Putamen (tissue), 1 donor: ENCODE results near the gene OR10X1.

Experiments
- DNase-seq: peaks from one replicate; pipeline ENCODE4 v3.0.0-alpha.2; 2016; ENCODE audit warnings: low spot score

Gene OR10X1, protein sequence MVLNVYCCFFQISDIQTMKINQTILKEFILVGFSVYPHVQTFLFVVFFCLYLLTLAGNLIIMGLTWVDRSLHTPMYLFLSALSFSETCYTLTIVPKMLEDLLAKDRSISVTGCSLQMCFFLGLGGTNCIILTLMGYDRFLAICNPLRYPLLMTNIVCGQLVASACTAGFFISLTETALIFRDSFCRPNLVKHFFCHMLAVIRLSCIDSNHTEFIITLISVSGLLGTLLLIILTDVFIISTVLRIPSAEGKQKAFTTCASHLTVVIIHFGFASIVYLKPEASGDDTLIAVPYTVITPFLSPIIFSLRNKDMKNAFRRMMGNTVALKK

DNA sequence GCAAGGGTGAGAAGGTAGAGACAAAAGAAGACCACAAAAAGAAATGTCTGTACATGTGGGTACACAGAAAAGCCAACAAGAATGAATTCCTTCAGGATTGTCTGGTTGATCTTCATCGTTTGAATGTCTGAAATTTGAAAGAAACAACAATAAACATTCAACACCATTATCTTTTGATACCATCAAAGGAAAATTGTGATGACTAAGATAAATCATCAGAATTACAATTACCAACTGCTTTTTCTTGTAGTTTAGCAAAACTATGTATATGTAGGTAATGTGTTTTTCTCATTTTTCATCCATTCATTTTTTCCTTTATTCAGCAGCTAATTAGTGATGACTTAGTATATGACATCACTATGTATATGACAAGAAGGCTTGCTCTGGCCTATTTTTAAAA lies at the start of gene OR10X1:
Gene OR10X1 (minus strand): TSS at position 167 of the 400 bp plus-strand sequence. CDS start 0 bp downstream, at position 167.
- DNase-seq = no peak

- no peak for DNase-seq
These were observed 34.1 kb upstream of the OR10X1 start for GRCh38 chr1:158613764-158614163.

GRCh38 chr1:158611916-158612315 lies 32.2 kb upstream of the OR10X1 start:
- no peak for DNase-seq

DNA sequence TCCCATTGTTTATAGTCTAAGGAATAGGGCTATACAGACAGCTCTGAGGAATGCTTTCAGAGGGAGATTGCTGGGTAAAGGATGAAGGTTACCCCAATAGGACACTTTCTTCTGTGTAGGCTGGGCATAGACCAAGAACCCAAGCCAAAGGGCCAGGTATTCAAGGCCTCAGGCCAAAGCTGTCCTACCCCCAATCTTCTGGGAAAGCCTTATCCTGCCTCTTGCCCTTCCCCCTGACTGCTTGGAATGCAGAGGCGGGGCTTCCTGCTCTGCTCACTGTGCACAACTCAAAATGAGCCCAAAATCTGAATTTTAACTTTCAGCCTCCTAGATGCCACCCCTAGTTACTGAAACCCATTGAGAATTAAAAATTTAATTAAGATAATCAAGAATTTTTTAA lies 27.6 kb upstream of the OR10X1 start:
- no peak for DNase-seq

GRCh38 chr1:158604968-158605367 lies 25.3 kb upstream of the OR10X1 start, which contains the start of gene OR10Z1:
Gene OR10Z1, plus strand, starts transcription at chr1:158605268. Its CDS starts 1,171 bp downstream, at chr1:158606439.
- DNase-seq = no peak

DNA sequence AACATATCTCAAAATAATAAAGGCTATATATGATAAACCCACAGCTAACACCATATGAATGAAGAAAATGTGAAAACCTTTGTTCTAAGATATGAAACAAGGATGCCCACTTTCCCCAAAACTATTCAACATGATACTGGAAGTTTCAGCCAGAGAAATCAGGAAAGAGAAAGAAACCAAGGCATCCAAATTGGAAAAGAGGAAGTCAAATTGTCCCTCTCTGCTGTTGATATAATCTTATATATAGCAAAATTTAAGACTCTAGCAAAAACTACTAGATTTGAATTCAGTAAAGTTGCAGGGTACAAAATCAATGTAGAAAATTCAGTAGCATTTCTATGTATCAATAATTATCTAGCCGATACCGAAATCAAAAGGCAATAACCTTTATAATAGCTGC lies 21.0 kb upstream of the OR10X1 start:
- DNase-seq = no peak

DNA sequence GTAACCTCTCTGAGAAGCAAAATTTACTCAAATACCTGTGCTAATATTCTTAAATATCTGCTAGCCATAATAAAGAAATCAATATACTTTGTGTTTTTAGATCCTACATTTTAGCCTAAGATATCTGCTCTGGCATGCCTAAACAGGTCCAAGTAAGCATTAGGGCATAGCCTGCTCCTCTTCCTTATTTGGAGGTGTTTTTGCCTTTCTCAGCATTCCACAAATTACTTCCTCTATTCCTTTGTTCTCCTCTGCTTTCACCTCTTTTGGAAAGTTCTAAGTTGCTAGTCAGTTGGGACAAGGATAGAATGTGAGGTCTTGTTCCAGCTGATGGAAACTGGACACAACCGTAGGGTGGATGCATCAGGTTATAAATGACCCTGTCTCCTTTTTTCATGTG lies 7.2 kb upstream of the OR10X1 start:
- no peak for DNase-seq

DNA sequence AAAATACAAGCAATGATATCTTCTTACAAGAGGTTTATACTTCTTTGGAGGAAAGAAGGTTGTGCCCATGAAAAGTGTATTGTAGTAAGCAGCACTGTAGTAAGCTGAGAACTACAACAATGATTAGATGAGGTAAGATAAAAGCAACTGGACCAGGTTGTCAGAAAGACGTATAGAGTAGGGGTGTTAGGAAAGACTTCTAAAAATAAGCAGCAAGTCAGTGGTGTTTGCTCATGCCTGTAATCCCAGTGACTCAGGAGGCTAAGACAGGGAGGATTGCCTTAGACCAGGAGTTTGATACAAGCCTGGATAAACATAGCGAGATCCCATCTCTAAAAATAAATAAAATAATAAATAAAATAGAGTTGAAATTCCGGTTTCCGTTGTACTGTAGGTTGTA lies 4.3 kb upstream of the OR10X1 start:
- no peak for DNase-seq

DNA sequence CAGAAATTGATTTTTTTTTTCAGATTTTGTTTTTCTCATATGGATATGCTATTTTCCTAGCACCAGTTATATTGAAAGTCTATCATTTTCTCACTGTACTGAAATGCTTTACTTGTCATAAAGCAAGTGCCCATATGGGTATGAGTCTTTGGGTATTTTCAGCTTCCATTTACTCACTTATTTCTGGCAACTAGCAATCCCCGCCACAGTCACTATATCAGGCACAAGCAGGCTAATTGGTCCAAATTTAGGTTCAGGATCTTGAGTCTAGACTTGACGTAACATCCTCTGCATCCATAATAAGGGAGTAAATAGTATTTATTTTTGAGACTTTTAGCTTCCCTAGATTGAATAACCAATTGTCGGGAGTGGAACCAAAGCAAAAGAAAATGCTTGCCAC lies 2.1 kb downstream of the OR10X1 start:
- no peak for DNase-seq

- DNase-seq = no peak
These were observed 7.5 kb downstream of the OR10X1 start for GRCh38 chr1:158572226-158572625.

DNA sequence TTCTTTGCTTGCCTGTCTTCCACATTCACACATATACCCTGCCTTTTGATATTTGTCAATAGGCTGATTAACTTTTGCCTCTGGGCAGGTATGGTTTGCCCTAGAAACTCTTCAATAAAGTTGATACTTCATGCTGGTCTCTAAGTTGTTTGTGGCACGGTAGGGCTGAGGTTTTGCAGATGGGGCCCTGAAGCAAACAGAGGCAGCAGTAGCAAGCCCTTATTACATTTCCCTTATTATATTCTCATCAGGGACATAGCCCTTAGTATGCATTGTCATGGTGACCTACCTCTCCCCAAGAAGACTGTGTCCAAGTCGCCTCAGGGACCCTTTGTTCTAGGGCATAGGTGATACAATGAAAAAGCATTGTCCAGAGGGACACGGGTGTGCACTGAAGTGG lies 9.2 kb downstream of the OR10X1 start, which contains the start of gene OR6P1:
Gene OR6P1 (minus strand): TSS at position 101 of the 400 bp plus-strand sequence. CDS start 6,976 bp downstream, outside the sequence.
- DNase-seq = no peak

GRCh38 chr1:158564608-158565007 lies 15.1 kb downstream of the OR10X1 start:
- no peak for DNase-seq

GRCh38 chr1:158563853-158564252 lies 15.8 kb downstream of the OR10X1 start:
- no peak for DNase-seq

DNA sequence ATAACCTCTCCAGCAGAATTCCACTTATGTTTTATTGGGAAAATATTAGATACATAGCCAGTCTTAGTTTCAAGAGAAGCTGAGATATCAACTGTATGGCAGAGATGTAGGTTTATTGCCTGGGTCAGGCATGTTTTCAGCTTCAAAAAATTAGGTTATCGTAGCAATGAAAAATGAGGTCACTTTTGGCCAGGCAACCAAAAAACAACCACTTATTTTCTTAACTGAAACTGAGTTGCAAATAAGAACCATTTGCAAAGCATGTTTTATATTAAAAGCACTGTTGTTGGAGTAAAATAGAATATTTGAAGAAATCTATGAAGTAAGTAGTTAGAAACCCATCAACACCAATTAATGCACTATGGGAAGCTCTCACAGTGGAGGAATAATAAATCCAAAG lies 20.0 kb downstream of the OR10X1 start:
- no peak for DNase-seq

GRCh38 chr1:158554352-158554751 lies 25.3 kb downstream of the OR10X1 start, which contains the start of gene OR6Y1:
Gene OR6Y1, minus strand, starts transcription at chr1:158554405. Its CDS starts 6,300 bp downstream, at chr1:158548105.
- DNase-seq = no peak

DNA sequence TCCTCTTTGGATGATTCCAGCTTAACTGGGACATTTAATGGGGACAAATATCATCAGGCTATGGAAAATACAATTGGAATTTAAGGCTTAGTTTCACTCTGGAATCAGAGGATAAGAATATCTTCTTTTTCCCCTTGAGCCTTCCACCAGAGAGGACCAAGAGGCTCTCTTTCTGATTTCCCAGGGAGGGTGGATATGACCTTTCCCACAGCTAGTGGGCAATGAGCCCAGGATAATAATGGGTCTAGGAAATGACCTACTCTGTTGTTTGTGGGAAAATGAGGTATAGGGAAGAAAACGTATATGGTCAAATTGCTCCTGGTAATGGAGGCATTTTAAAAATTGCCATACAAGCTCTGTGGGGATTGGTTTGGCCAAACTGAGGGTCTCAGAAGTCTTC lies 27.4 kb downstream of the OR10X1 start:
- DNase-seq = no peak

- DNase-seq = no peak
These were observed 32.2 kb downstream of the OR10X1 start for GRCh38 chr1:158547533-158547932.

DNA sequence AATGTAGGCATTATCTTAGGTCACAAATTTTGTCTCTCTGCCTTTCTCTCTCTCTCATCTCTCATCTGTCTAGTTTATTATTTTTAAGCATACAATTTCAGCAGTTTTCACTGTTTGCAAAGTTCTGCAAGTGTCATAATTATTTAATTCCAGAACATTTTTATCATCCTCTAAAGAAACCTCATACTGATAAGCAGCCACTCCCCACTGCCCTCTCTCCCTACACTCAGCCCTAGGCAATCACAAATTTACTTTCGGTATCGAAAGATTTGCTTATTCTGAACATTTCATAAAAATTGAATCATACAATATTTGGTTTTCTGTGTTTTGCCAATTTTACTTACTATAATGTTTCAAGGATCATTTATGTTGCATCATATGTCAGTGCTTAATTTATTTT lies 42.1 kb downstream of the OR10X1 start:
- no peak for DNase-seq

GRCh38 chr1:158534496-158534895 lies 45.2 kb downstream of the OR10X1 start:
- DNase-seq = no peak
